Measurements from ENCODE around the gene ANKRD16. TPM values are rescaled to one million over a fixed set of nuclear protein-coding genes. Genes with fewer than 3 reads are reported as not detected.

ANKRD16 gene
- total and polyA plus RNA-seq, 2 of the 8 experiments (the other 6 are each of a cell fraction or from before 2014, with no cell fraction given) = 8.2 to 12.7 TPM

DNA sequence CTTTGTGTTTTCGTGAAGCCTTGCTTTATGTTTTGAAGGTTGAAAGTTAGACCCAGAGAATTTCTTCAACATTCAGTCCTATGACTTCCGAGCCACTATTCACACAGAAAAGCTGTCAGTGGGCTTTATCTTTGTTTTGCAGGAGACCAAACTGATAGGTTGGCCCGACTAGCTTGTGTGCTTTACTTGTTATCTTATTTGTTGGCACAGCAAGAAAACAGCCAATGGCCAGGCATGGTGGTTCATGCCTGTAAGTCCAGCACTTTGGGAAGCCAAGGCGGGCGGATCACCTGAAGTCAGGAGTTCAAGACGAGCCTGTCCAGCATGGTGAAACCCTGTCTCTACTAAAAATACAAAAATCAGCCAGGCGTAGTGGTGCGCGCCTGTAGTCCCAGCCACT is 60.4 kb downstream of the ANKRD16 start:
- Histone ChIP-seq H3K4me1 (replicated peaks in 1 of 4; ENCODE audit: control insufficient read depth in 3 of 4, insufficient read depth in 4 of 4, low read length in 3 of 4) (peaks cover 0 to 2% (median 0%) of the 10 kb centered on the region in 4 experiments; a peak in 1 of 7 replicates), H2BK120ac (replicated peaks; ENCODE audit: low read depth, low read length) (no peak overlapping the region), H3K4me3 (ENCODE audit: extremely low read depth in 1 of 4, insufficient read depth in 2 of 4, low read depth in 3 of 4, low read length in 4 of 4) (no peak overlapping the region), H2AK5ac (ENCODE audit: low read depth, low read length) (no peak overlapping the region), H3K9ac (replicated peaks in 1 of 4; ENCODE audit: extremely low read depth in 1 of 4, low read depth in 3 of 4, low read length in 3 of 4) (no peak overlapping the region), H3K36me3 (ENCODE audit: control insufficient read depth in 2 of 4, insufficient read depth in 4 of 4, low read length in 3 of 4) (no peaks in the 10 kb centered on the region), H3K56ac (replicated peaks; ENCODE audit: insufficient read length, low read depth, low read length) (no peak overlapping the region), H3K4ac (replicated peaks; ENCODE audit: insufficient read length, low read depth, low read length) (no peak overlapping the region), H3K18ac (ENCODE audit: extremely low read depth, low read length) (no peak overlapping the region), H4K5ac (ENCODE audit: insufficient read length, low read depth, low read length) (no peak overlapping the region), H3K27me3 (replicated peaks in 1 of 4; ENCODE audit: control insufficient read depth in 3 of 4, extremely low read depth in 1 of 4, insufficient read depth in 3 of 4, low read length in 3 of 4) (no peaks in the 10 kb centered on the region), H3K4me2 (ENCODE audit: insufficient read depth in 1 of 2, low read depth in 2 of 2, low read length in 2 of 2) (no peak overlapping the region), H2BK5ac (ENCODE audit: low read depth, low read length) (no peak overlapping the region), H4K91ac (replicated peaks; ENCODE audit: insufficient read length, low read length) (no peak overlapping the region), H3K79me2 (ENCODE audit: control insufficient read depth in 1 of 2, insufficient read depth in 2 of 2, low read length in 2 of 2) (no peaks in the 10 kb centered on the region), H2AFZ (ENCODE audit: low read length) (no peak overlapping the region), H3K79me1 (ENCODE audit: low read depth, low read length) (no peaks in the 10 kb centered on the region), H4K8ac (ENCODE audit: extremely low read depth, insufficient read depth, low read length) (no peak overlapping the region), H2BK20ac (ENCODE audit: low read length) (no peak overlapping the region), H3K23me2 (ENCODE audit: low read depth, low read length) (no peaks in the 10 kb centered on the region), H4K20me1 (replicated peaks in 1 of 2; ENCODE audit: control insufficient read depth in 1 of 2, insufficient read depth in 2 of 2, low read length in 2 of 2) (no peaks in the 10 kb centered on the region), H2BK15ac (ENCODE audit: low read length) (no peak overlapping the region), H3K9me3 (ENCODE audit: insufficient read depth in 2 of 2, low read depth in 1 of 2, low read length in 1 of 2) (no peaks in the 10 kb centered on the region), H3K23ac (ENCODE audit: insufficient read length) (no peak overlapping the region), H3K27ac (ENCODE audit: low read depth, low read length) (no peak overlapping the region), H2BK12ac (ENCODE audit: low read depth, low read length) (no peak overlapping the region), H3K14ac (ENCODE audit: insufficient read length) (no peak overlapping the region)
- 87% methylated on average over 9 of the region's 9 CpGs; no CpG with 5 or more reads in 1 of the 2 experiments for whole genome bisulfite sequencing, 2 experiments (ENCODE audit: extremely low coverage in 1 of 2, insufficient coverage in 1 of 2, insufficient read length in 1 of 2, insufficient replicate concordance in 2 of 2, low coverage in 1 of 2, low lambda C conversion rate in 2 of 2, missing lambda C conversion rate in 1 of 2)
- ChIA-PET CTCF (ENCODE audit: partially characterized antibody) (interaction anchor here (1.4 kb wide), 1 partner anchor 25 kb away, joined by 5 read pairs; no protein-coding TSS in a partner anchor), POLR2A (ENCODE audit: partially characterized antibody) (interaction anchor here (1.2 kb wide), 1 partner anchor 16 kb away, joined by 3 read pairs; the partner anchor contains the start of gene GDI2)
- TF ChIP-seq BACH1 (IDR thresholded peaks at IDR 0.05; ENCODE audit: low read length) (no peak), TEAD4 (IDR thresholded peaks at IDR 0.05; ENCODE audit: low read depth, low read length) (no peak)
- DNase-seq (ENCODE audit: low read depth in 1 of 2, low spot score in 2 of 2) = no peak
- no peak for FAIRE-seq
